Measurements from ENCODE around the gene SIM1. TPM values are rescaled to one million over a fixed set of nuclear protein-coding genes. Genes with fewer than 3 reads are reported as not detected.

Gene SIM1
- total and polyA plus RNA-seq, 5 donors from 2014 or later: 0.39 to 0.64 (median 0.51) TPM; not detected in 2

DNA sequence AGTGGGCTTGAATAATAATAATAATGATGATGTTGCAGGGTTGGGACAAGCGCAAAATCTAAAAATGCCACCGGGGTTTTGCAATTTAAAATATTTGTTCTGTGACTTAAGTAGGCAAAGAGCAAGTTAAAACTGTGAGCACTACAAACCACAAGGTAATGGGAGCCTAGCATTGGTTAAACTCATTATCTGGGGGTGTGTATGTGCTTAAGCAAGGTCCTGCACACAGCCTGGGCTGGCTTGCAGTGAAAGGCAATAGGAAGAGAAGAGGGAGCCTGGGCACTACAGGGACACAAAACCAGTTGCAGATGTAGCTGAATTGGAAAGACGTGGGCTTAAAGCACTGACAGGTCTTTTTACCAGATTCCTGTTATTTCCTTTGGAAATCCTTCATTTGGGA is 11.7 kb downstream of the SIM1 start:
- Histone ChIP-seq H3K36me3 (ENCODE audit: control insufficient read depth, insufficient read depth, low read length) (no peaks in the 10 kb centered on the region), H3K4me3 (ENCODE audit: low read depth, low read length) (no peak overlapping the region), H3K27me3 (ENCODE audit: control insufficient read depth, insufficient read depth, low read length) (peaks cover 62% of the 10 kb centered on the region), H3K27ac (ENCODE audit: insufficient read depth, low read length, poor library complexity, severe bottlenecking) (no peak overlapping the region), H3K4me1 (ENCODE audit: control insufficient read depth, insufficient read depth, low read length, poor library complexity, severe bottlenecking) (peaks cover 4% of the 10 kb centered on the region), H3K9me3 (ENCODE audit: control insufficient read depth in 2 of 2, low read length in 2 of 2) (peaks cover 6 to 21% of the 10 kb centered on the region in 2 experiments)
- DNase-seq (no peak), ATAC-seq (ENCODE audit: low read depth in 2 of 2) (no peak)
- no peak overlapping the region for H3K27ac Mint-ChIP-seq
- no peaks in the 10 kb centered on the region for H3K36me3 Mint-ChIP-seq
- H3K27me3 Mint-ChIP-seq: peaks cover 17% of the 10 kb centered on the region
- H3K9me3 Mint-ChIP-seq: peaks cover 0 to 18% (median 5%) of the 10 kb centered on the region in 7 donors
- peaks cover 0 to 11% (median 5%) of the 10 kb centered on the region in 4 donors for H3K4me1 Mint-ChIP-seq
- peak overlapping the region in 1 of 4 donors; percentile 26 for H3K4me3 Mint-ChIP-seq

DNA sequence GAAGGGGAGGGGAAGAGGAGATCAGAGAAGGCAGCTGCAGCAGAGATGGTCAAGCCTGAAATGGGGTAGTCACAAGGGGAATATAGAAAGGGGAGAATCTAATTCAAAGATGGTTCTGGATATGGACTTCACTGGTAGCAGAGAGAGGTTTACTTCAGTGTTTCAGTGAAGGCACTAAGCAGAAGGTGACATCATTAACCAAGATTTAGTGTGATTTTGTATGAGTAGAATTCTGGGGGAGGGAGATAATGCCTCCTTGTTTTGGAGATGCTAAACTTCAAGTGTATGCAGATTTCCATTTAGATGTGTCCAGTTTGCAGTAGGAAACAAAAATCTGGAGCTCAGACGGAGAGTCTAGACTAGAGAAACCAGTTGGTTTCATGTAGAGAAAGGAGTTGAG is 13.1 kb downstream of the SIM1 start:
- peaks cover 9% of the 10 kb centered on the region for H3K4me1 ChIP-seq (ENCODE audit: control insufficient read depth, insufficient read depth, low read length, poor library complexity, severe bottlenecking)
- H3K4me3 ChIP-seq (ENCODE audit: low read depth, low read length): no peak overlapping the region
- DNase-seq: no peak
- Mint-ChIP-seq H3K27me3 (peaks cover 31% of the 10 kb centered on the region), H3K36me3 (no peaks in the 10 kb centered on the region), H3K27ac (no peak overlapping the region), H3K4me1 (peaks cover 0 to 18% (median 3%) of the 10 kb centered on the region in 4 donors), H3K4me3 (no peak overlapping the region), H3K9me3 (peaks cover 0 to 14% (median 3%) of the 10 kb centered on the region in 7 donors)
- peaks cover 64% of the 10 kb centered on the region for H3K27me3 ChIP-seq (ENCODE audit: control insufficient read depth, insufficient read depth, low read length)
- H3K27ac ChIP-seq (ENCODE audit: insufficient read depth, low read length, poor library complexity, severe bottlenecking): no peak overlapping the region
- H3K36me3 ChIP-seq (ENCODE audit: control insufficient read depth, insufficient read depth, low read length): no peaks in the 10 kb centered on the region
- H3K9me3 ChIP-seq (ENCODE audit: control insufficient read depth in 2 of 2, low read length in 2 of 2): peaks cover 2 to 21% of the 10 kb centered on the region in 2 experiments
- ATAC-seq (ENCODE audit: low read depth in 2 of 2): no peak

DNA sequence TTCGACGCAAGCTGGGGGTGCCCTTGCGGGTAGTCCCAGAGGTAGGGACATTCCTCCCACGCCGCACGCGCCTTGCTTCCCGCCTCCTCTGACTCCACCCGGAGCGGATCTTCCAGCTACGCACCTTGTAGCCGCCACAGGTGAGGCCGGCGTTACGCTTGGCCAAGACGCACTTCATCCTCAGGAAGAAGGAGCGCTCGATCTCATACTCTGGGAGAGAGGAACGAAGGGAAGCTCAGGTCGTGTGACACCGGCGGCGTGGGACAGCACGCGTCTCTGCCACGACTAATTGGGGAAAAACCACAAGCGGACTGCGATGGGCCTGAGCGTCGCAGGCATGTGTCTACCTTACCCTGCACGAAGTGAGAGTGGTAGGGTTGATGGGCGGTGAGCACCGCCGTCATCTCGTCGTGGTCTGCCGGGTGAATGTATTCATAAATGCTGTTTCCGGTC is 15.5 kb downstream of the SIM1 start:
- no peak for DNase-seq
- Mint-ChIP-seq H3K27me3 (peaks cover 53% of the 10 kb centered on the region), H3K9me3 (peaks cover 0 to 9% (median 0%) of the 10 kb centered on the region in 7 donors)

DNA sequence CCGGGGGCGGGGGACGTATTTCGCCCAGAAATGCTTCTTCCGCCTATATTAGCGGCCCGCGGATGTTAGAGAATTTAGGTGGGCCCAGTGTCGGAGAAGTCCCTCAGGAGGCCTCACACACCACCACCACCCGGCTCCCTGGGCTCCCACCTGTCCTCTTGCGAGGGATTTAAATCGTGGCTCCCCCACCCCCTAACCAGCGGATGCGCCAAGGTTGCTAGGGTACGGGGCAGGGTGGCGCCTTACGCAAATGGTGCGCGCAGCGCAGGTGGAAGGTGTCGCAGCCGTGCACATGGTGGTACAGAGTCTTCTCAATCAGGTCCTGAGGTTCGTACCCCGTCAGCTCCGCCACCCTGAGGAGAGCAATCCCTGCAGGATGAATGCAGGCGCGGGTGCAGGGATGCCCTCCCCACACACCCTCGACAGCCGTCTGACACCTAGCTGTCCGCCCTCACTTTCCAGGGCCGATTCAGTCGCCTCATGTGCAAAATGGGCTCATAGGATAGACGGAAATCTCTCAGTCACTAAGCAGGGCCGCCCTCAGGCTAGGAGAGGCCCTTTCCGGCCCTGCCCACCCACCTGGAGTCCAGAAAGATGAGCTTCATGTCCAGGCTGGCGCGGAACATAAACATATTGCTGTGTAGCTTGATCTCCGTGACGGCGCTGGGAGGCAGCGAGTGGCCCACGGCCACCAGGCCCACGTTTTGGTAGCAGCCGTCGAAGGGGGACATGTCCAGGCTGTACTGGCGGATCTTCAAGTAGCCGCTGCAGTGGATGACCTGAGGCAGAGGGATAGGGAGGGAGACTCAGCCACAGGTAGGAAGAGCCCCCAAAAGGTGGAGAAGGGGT is 16.6 kb downstream of the SIM1 start:
- DNase-seq: no peak
- ATAC-seq (ENCODE audit: low read depth in 2 of 2): no peak
- peaks cover 61% of the 10 kb centered on the region for H3K27me3 Mint-ChIP-seq
- Histone ChIP-seq H3K27me3 (ENCODE audit: control insufficient read depth, insufficient read depth, low read length) (peaks cover 73% of the 10 kb centered on the region), H3K9me3 (ENCODE audit: control insufficient read depth in 2 of 2, low read length in 2 of 2) (no peaks in the 10 kb centered on the region), H3K27ac (ENCODE audit: insufficient read depth, low read length, poor library complexity, severe bottlenecking) (no peak overlapping the region), H3K4me3 (ENCODE audit: low read depth, low read length) (no peak overlapping the region), H3K4me1 (ENCODE audit: control insufficient read depth, insufficient read depth, low read length, poor library complexity, severe bottlenecking) (peaks cover 10% of the 10 kb centered on the region), H3K36me3 (ENCODE audit: control insufficient read depth, insufficient read depth, low read length) (no peaks in the 10 kb centered on the region)
- peaks cover 0 to 20% (median under 1%) of the 10 kb centered on the region in 4 donors for H3K4me1 Mint-ChIP-seq
- H3K4me3 Mint-ChIP-seq: peak overlapping the region in 1 of 4 donors; percentile 24
- H3K27ac Mint-ChIP-seq: peak overlapping the region in 1 of 3 donors; percentile 45
- H3K36me3 Mint-ChIP-seq: no peaks in the 10 kb centered on the region
- H3K9me3 Mint-ChIP-seq: peaks cover 0 to 9% (median 0%) of the 10 kb centered on the region in 7 donors

More for the DNA sequence above, 15.5 kb downstream of the SIM1 start:
- H3K36me3 ChIP-seq (ENCODE audit: control insufficient read depth, insufficient read depth, low read length): no peaks in the 10 kb centered on the region
- no peak overlapping the region for H3K4me3 ChIP-seq (ENCODE audit: low read depth, low read length)
- peaks cover 68% of the 10 kb centered on the region for H3K27me3 ChIP-seq (ENCODE audit: control insufficient read depth, insufficient read depth, low read length)
- ATAC-seq (ENCODE audit: low read depth in 2 of 2): no peak
- peaks cover 10% of the 10 kb centered on the region for H3K4me1 ChIP-seq (ENCODE audit: control insufficient read depth, insufficient read depth, low read length, poor library complexity, severe bottlenecking)
- Mint-ChIP-seq H3K4me3 (no peak overlapping the region), H3K4me1 (peaks cover 0 to 20% (median under 1%) of the 10 kb centered on the region in 4 donors), H3K36me3 (no peaks in the 10 kb centered on the region), H3K27ac (no peak overlapping the region)
- peaks cover 0 to 5% of the 10 kb centered on the region in 2 experiments for H3K9me3 ChIP-seq (ENCODE audit: control insufficient read depth in 2 of 2, low read length in 2 of 2)
- no peak overlapping the region for H3K27ac ChIP-seq (ENCODE audit: insufficient read depth, low read length, poor library complexity, severe bottlenecking)

DNA sequence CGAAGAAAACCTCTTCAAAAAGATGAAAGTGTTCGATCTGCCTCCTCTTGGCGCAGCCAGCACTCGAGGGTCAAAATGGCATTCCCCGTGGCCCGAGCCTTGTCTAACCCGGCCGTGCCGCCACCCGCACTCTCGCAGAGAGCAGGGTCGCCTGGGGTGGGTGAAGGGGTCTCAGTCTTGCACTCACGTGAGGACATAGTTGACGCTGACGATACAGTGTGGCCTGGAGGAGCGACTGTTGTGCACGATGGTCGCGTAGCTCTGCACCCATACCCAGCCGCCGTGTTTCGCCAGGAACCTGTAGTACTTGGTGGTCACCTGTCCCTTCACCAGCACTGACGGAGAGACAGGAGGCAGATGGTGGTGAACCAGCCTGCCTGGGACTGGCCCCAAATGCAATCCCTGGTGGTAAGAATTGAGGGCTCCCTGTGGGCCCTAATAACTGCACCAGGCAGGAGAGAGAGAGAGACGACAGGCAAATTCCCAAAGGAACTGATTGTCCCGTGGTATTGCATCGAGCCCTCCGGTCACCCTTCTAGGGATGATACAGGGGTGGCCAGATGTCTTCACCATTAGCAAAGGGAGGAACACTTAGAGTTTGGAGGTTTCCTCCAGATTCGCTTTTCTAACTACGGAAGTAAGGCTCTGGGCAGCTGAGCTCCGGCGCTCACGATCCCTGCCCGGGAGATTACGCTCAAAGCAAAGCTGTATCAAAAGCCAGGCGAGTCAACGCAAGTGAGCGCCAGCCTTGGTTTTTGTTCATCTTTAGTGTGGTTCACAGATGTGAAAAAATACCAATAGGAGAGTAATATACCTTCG is 17.4 kb downstream of the SIM1 start:
- H3K27me3 ChIP-seq (ENCODE audit: control insufficient read depth, insufficient read depth, low read length): peaks cover 68% of the 10 kb centered on the region
- H3K27ac Mint-ChIP-seq: no peak overlapping the region

DNA sequence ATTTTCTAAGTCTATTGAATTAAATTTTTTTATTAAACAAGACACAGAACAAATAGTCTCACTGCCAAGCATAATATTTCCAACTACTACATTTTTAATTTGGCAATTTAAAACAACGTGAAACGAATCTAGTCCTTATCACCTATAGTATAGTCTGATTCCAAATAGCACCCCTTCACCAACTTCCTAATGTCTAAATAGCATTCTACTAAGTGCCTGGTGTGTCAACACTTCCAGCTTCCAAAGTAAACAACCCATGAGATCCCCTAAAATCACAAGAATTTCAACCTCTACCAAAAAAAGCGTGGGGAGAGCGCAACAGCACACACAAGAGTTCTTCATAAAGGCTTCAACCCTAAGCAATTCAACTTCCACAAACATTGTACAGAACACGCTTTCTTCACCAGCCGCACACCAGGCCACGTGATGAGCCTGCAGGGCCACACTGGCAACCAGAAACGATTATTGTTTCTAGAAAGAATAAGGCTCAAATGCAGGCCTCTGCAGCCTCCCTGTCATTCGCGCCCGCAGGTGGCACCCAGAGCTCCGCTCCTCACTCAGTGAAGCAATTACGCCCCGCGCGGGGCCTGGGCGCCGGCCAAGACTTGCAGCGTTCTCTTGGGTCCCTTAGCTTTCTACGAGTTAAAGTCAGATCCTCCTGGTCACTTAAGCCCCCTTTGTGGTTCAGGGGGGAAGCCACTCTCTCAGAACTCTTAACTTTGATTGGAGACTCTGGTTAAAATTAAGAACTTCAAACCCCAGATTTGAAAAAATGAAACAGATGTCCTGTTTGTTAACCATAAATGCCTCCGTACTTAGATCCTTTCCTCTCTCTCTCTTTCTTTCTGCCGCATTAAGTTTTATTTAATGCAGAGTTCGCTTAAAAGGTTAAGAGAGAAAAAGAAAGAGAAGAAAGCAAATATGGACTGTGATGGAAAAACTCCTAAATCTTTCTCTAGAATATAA is 18.3 kb downstream of the SIM1 start:
- no peak overlapping the region for H3K27ac ChIP-seq (ENCODE audit: insufficient read depth, low read length, poor library complexity, severe bottlenecking)
- Mint-ChIP-seq H3K27me3 (peaks cover 72% of the 10 kb centered on the region), H3K4me3 (peak overlapping the region in 2 of 4 donors; percentile 5 to 34), H3K4me1 (peaks cover 0 to 20% (median under 1%) of the 10 kb centered on the region in 4 donors), H3K9me3 (peaks cover 0 to 7% (median 0%) of the 10 kb centered on the region in 7 donors), H3K27ac (no peak overlapping the region), H3K36me3 (no peaks in the 10 kb centered on the region)
- no peak for DNase-seq
- H3K4me3 ChIP-seq (ENCODE audit: low read depth, low read length): peak overlapping the region; percentile 40
- peaks cover 10% of the 10 kb centered on the region for H3K4me1 ChIP-seq (ENCODE audit: control insufficient read depth, insufficient read depth, low read length, poor library complexity, severe bottlenecking)
- H3K27me3 ChIP-seq (ENCODE audit: control insufficient read depth, insufficient read depth, low read length): peaks cover 66% of the 10 kb centered on the region
- no peak for ATAC-seq (ENCODE audit: low read depth in 2 of 2)
- H3K9me3 ChIP-seq (ENCODE audit: control insufficient read depth in 2 of 2, low read length in 2 of 2): no peaks in the 10 kb centered on the region
- H3K36me3 ChIP-seq (ENCODE audit: control insufficient read depth, insufficient read depth, low read length): no peaks in the 10 kb centered on the region

More for the DNA sequence above, 17.4 kb downstream of the SIM1 start:
- peaks cover 0 to 20% (median under 1%) of the 10 kb centered on the region in 4 donors for H3K4me1 Mint-ChIP-seq
- H3K4me3 ChIP-seq (ENCODE audit: low read depth, low read length): peak overlapping the region; percentile 40
- peak overlapping the region in 2 of 4 donors; percentile 34 to 48 for H3K4me3 Mint-ChIP-seq
- H3K36me3 Mint-ChIP-seq: no peaks in the 10 kb centered on the region
- H3K27me3 Mint-ChIP-seq: peaks cover 65% of the 10 kb centered on the region
- H3K9me3 ChIP-seq (ENCODE audit: control insufficient read depth in 2 of 2, low read length in 2 of 2): no peaks in the 10 kb centered on the region
- DNase-seq (no peak), ATAC-seq (ENCODE audit: low read depth in 2 of 2) (no peak)
- H3K36me3 ChIP-seq (ENCODE audit: control insufficient read depth, insufficient read depth, low read length): no peaks in the 10 kb centered on the region
- H3K9me3 Mint-ChIP-seq: peaks cover 0 to 7% (median 0%) of the 10 kb centered on the region in 7 donors
- H3K27ac ChIP-seq (ENCODE audit: insufficient read depth, low read length, poor library complexity, severe bottlenecking): no peak overlapping the region
- peaks cover 10% of the 10 kb centered on the region for H3K4me1 ChIP-seq (ENCODE audit: control insufficient read depth, insufficient read depth, low read length, poor library complexity, severe bottlenecking)

Data from CD4-positive, CD25-positive, alpha-beta regulatory T cell (primary cell).